Epithelial cell of esophagus (primary cell): Measurements from ENCODE around the gene SRF.

Experiments
- DNase-seq: peaks from one replicate; pipeline ENCODE4 v3.0.0; 2010; ENCODE audit warnings: low read depth
- H3K4me3 ChIP-seq: 2 replicates; pipeline ENCODE4 v1.5.1; 2011; ENCODE audit warnings: mild to moderate bottlenecking, low read length, control low read depth
- CTCF ChIP-seq: IDR thresholded peaks from 2 replicates; pipeline ENCODE4 v1.5.1; 2011; ENCODE audit warnings: low read depth, mild to moderate bottlenecking, low read length, control low read depth, inconsistent platforms; ENCODE audit not compliant: insufficient read depth; ENCODE audit errors: missing control alignments

The SRF gene

GRCh38 chr6:43221046-43221972 lies 50.2 kb downstream of the SRF start:
- peak; percentile 15 for DNase-seq
- TF ChIP-seq CTCF = no peak
- no peak overlapping the region for H3K4me3 ChIP-seq

GRCh38 chr6:43222418-43223059 lies 51.5 kb downstream of the SRF start:
- no peak overlapping the region for H3K4me3 ChIP-seq
- DNase-seq = no peak
- no peak for TF ChIP-seq CTCF

GRCh38 chr6:43223175-43223574 lies 52.1 kb downstream of the SRF start:
- H3K4me3 ChIP-seq = no peak overlapping the region

GRCh38 chr6:43226192-43226851 lies 55.3 kb downstream of the SRF start:
- no peak for TF ChIP-seq CTCF
- DNase-seq = no peak
- no peak overlapping the region for H3K4me3 ChIP-seq

More at GRCh38 chr6:43223175-43223574, 52.1 kb downstream of the SRF start:
- no peak for DNase-seq
- no peak for TF ChIP-seq CTCF

- peak within 1 kb of the TSS; percentile 67 for H3K4me3 ChIP-seq
- DNase-seq = peak; percentile 78
- peak; percentile 33 for TF ChIP-seq CTCF
Observed at GRCh38 chr6:43228951-43229802, 58.1 kb downstream of the SRF start, which contains the start of gene DNPH1. TSS of gene DNPH1 (minus strand) at chr6:43229481. CDS start at chr6:43229456, 25 bp downstream.
